ENCODE measurements around the gene ADIPOR2.

DNA sequence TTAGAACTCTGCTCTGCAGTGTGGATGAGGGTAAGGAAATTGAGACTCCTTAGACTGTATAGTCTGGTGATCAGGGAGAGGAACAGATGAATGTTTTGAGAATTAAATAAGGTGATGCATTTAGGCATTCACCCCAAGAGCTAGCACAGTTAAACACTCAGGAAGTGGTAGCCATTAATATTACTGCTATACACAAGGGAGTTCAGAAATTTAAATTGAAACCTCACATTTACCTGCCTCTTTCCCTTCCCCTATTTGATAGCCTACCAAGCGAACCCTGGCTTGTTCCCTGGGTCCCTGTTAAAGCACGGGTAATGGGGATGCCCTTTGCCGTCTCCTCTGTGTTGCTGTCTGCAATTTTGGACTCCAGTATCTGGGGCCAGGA lies 43.6 kb upstream of the ADIPOR2 start:
- no peak for TF ChIP-seq RAD21 (IDR thresholded peaks at IDR 0.05; ENCODE audit: low read length)
- TF ChIP-seq, protein P1, sequence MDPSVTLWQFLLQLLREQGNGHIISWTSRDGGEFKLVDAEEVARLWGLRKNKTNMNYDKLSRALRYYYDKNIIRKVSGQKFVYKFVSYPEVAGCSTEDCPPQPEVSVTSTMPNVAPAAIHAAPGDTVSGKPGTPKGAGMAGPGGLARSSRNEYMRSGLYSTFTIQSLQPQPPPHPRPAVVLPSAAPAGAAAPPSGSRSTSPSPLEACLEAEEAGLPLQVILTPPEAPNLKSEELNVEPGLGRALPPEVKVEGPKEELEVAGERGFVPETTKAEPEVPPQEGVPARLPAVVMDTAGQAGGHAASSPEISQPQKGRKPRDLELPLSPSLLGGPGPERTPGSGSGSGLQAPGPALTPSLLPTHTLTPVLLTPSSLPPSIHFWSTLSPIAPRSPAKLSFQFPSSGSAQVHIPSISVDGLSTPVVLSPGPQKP (IDR thresholded peaks at IDR 0.05; ENCODE audit: borderline replicate concordance, low read depth, low read length) = no peak
- TF ChIP-seq, protein P2, sequence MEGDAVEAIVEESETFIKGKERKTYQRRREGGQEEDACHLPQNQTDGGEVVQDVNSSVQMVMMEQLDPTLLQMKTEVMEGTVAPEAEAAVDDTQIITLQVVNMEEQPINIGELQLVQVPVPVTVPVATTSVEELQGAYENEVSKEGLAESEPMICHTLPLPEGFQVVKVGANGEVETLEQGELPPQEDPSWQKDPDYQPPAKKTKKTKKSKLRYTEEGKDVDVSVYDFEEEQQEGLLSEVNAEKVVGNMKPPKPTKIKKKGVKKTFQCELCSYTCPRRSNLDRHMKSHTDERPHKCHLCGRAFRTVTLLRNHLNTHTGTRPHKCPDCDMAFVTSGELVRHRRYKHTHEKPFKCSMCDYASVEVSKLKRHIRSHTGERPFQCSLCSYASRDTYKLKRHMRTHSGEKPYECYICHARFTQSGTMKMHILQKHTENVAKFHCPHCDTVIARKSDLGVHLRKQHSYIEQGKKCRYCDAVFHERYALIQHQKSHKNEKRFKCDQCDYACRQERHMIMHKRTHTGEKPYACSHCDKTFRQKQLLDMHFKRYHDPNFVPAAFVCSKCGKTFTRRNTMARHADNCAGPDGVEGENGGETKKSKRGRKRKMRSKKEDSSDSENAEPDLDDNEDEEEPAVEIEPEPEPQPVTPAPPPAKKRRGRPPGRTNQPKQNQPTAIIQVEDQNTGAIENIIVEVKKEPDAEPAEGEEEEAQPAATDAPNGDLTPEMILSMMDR (conservative IDR thresholded peaks at IDR 0.05; ENCODE audit: low read depth, low read length) = no peak
- TF ChIP-seq SMC3 (IDR thresholded peaks at IDR 0.05; ENCODE audit: low read depth, low read length) = no peak
- TF ChIP-seq, protein P3, sequence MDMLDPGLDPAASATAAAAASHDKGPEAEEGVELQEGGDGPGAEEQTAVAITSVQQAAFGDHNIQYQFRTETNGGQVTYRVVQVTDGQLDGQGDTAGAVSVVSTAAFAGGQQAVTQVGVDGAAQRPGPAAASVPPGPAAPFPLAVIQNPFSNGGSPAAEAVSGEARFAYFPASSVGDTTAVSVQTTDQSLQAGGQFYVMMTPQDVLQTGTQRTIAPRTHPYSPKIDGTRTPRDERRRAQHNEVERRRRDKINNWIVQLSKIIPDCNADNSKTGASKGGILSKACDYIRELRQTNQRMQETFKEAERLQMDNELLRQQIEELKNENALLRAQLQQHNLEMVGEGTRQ (IDR thresholded peaks at IDR 0.05; ENCODE audit: low read depth, low read length) = no peak
- no peak for TF ChIP-seq CEBPB (IDR thresholded peaks at IDR 0.05; ENCODE audit: low read depth, low read length)
- TF ChIP-seq POLR2A (IDR thresholded peaks at IDR 0.05; ENCODE audit: low read depth, low read length) = no peak
- TF ChIP-seq BHLHE40 (IDR thresholded peaks at IDR 0.05; ENCODE audit: low read depth, low read length) = no peak
